ENCODE measurements around the gene TMEM238L.

Gene TMEM238L

DNA sequence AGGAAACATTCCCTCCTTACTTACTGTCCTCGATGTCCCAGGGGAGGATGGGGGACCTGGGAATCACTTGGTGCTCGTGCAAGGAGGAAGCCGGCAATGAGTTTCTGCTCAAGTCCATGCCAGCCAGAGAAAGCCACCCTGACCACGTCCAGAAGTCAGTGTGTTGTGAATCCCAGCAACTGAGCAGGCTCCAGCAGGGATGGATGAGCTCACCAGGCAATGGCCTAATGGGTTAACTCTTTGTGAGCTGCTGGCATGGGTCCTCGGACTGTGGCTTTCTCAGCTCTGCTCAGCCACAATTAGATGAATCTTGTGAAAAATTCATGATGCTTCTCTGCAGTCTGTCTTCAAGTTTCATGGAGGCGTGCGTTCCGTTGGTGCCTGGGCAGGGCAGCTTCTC, 34.0 kb upstream of the TMEM238L start, which contains the start of gene PIRT:
PIRT (minus strand) TSS at position 167 of the 400 bp plus-strand sequence. CDS start 12,442 bp downstream, outside the sequence.
- no peak for DNase-seq (ENCODE audit: low read depth)
- H3K4me3 ChIP-seq (ENCODE audit: control insufficient read depth, low read depth, low read length): no peak within 1 kb of the TSS
- TF ChIP-seq, protein P1, sequence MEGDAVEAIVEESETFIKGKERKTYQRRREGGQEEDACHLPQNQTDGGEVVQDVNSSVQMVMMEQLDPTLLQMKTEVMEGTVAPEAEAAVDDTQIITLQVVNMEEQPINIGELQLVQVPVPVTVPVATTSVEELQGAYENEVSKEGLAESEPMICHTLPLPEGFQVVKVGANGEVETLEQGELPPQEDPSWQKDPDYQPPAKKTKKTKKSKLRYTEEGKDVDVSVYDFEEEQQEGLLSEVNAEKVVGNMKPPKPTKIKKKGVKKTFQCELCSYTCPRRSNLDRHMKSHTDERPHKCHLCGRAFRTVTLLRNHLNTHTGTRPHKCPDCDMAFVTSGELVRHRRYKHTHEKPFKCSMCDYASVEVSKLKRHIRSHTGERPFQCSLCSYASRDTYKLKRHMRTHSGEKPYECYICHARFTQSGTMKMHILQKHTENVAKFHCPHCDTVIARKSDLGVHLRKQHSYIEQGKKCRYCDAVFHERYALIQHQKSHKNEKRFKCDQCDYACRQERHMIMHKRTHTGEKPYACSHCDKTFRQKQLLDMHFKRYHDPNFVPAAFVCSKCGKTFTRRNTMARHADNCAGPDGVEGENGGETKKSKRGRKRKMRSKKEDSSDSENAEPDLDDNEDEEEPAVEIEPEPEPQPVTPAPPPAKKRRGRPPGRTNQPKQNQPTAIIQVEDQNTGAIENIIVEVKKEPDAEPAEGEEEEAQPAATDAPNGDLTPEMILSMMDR (IDR thresholded peaks at IDR 0.05; ENCODE audit: control insufficient read depth, insufficient read depth, low read depth, low read length, missing control alignments): no peak

GRCh38 chr17:10836966-10837590, 33.2 kb upstream of the TMEM238L start:
- no peak overlapping the region for H3K4me3 ChIP-seq (ENCODE audit: control insufficient read depth, low read depth, low read length)
- TF ChIP-seq, protein P1 (IDR thresholded peaks at IDR 0.05; ENCODE audit: control insufficient read depth, insufficient read depth, low read depth, low read length, missing control alignments): no peak
- no peak for DNase-seq (ENCODE audit: low read depth)

DNA sequence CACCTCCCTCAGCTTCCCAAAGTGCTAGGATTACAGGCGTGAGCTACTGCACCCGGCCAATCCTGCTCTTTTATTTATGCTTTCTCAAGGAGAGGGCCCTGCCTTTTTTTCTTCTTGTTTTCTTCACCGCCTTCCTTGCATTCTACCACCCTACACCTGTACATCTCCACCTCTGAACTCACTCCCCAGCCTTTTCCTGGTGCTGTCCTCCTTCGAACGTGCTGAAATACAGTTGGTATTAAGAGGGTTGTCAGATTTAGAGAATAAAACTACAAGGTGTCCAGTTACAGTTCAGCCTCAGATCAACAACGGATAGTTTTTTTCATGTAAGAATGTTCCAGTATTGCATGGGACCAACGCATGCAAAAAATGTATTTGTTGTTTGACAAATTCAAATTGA, 32.2 kb upstream of the TMEM238L start:
- no peak overlapping the region for H3K4me3 ChIP-seq (ENCODE audit: control insufficient read depth, low read depth, low read length)
- TF ChIP-seq, protein P1 (IDR thresholded peaks at IDR 0.05; ENCODE audit: control insufficient read depth, insufficient read depth, low read depth, low read length, missing control alignments): no peak
- DNase-seq (ENCODE audit: low read depth): no peak

DNA sequence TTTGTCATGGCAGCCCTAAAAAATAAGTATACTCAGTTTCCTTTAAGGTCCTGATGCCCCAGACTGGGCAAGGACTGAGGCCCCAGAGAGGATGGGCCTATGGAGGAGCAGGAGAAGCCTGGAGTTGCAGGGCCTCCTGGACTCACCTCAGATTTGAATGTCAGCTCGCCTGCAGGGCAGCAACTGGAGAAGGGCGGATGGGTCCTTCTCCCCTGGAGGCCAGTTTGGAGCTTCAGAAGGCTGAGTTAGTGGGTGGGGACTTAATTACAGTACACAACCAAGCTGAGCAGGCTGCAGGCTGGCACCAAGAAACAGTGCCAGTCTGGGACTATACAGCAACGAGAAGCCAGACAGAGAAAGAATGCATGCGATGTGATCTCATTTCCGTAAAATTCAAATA, 27.8 kb upstream of the TMEM238L start:
- no peak overlapping the region for H3K4me3 ChIP-seq (ENCODE audit: control insufficient read depth, low read depth, low read length)
- TF ChIP-seq, protein P1 (IDR thresholded peaks at IDR 0.05; ENCODE audit: control insufficient read depth, insufficient read depth, low read depth, low read length, missing control alignments): no peak
- no peak for DNase-seq (ENCODE audit: low read depth)

DNA sequence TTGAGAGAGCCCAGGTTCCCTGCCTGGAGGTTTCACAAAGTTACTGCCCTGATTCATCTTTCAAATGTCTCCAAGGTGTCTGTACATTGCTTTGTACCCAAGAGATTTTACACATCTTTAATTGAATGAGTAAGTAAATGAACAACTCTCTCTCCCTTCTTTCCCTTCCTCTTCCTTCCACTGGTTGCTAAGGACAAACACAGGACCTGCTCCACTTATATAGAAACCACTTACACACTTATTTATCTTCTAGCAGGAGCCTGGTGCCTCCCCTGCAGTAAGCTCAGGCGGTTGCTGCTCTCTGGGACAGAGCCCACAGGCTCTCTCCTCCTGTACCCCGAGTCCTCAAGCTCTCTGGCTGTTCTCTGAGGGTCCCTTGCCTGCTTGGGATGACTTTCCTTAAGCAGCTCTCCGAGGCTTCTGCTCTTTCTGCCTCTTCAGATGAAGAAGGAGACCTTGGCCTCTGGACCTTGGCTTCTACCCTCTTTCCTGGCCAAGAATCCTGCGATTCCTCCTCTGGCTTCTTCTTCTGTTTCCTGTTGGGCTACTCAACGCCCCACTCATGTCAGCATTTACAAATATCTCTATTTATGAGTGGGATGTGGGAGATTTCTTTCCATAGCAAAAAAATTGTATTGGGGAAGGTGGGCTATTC, 24.1 kb upstream of the TMEM238L start:
- no peak overlapping the region for H3K4me3 ChIP-seq (ENCODE audit: control insufficient read depth, low read depth, low read length)
- TF ChIP-seq, protein P1 (IDR thresholded peaks at IDR 0.05; ENCODE audit: control insufficient read depth, insufficient read depth, low read depth, low read length, missing control alignments): no peak
- no peak for DNase-seq (ENCODE audit: low read depth)

DNA sequence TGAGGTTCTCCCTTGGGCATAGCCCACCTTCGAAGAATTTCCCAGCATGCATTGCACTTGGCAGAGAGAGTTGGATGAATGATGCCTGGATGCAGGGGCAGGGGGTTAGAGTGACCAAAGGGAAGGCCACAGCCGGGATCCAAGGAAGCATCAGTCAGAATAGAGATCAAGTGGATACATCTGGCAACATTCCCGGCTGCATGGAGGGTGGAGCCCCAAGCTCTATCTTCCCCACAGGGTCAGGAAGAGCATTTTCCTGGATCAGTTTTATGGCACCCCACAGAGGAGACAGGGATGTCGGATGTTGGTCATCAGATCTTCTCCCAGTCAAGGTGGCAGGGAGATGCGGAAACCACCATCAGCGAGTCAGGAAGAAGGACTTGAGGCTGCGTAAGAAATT, 21.0 kb upstream of the TMEM238L start:
- no peak for DNase-seq (ENCODE audit: low read depth)
- no peak overlapping the region for H3K4me3 ChIP-seq (ENCODE audit: control insufficient read depth, low read depth, low read length)
- TF ChIP-seq, protein P1 (IDR thresholded peaks at IDR 0.05; ENCODE audit: control insufficient read depth, insufficient read depth, low read depth, low read length, missing control alignments): no peak
